Measurements from ENCODE around the gene TTC28.

DNA sequence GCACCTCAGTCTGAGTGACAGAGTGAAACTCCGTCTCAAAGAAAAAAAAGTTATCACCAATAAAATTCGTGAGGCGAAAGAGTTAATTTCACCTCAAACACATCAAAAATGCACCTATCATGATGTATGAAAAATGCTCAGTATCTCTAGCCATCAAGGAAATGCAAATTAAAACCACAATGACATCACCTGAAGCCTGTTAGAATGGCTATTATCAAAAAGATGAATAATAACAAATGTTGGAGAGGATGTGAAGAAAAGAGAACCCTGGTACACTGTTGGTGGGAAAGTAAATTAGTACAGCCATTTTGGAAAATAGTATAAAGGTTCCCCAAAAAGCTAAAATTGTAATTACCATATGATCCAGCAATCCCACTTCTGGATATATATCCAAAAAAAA lies 38.4 kb upstream of the TTC28 start:
- no peak for TF ChIP-seq EP300 (IDR thresholded peaks at IDR 0.05; ENCODE audit: borderline replicate concordance in 1 of 2, control insufficient read depth in 1 of 2, low read depth in 2 of 2, low read length in 2 of 2)
- TF ChIP-seq EZH2 (IDR thresholded peaks at IDR 0.05; ENCODE audit: borderline replicate concordance, control insufficient read depth, low read depth, low read length) = no peak
- no peak for TF ChIP-seq ATF7 (IDR thresholded peaks at IDR 0.05; ENCODE audit: low read depth)
- TF ChIP-seq, protein P1, sequence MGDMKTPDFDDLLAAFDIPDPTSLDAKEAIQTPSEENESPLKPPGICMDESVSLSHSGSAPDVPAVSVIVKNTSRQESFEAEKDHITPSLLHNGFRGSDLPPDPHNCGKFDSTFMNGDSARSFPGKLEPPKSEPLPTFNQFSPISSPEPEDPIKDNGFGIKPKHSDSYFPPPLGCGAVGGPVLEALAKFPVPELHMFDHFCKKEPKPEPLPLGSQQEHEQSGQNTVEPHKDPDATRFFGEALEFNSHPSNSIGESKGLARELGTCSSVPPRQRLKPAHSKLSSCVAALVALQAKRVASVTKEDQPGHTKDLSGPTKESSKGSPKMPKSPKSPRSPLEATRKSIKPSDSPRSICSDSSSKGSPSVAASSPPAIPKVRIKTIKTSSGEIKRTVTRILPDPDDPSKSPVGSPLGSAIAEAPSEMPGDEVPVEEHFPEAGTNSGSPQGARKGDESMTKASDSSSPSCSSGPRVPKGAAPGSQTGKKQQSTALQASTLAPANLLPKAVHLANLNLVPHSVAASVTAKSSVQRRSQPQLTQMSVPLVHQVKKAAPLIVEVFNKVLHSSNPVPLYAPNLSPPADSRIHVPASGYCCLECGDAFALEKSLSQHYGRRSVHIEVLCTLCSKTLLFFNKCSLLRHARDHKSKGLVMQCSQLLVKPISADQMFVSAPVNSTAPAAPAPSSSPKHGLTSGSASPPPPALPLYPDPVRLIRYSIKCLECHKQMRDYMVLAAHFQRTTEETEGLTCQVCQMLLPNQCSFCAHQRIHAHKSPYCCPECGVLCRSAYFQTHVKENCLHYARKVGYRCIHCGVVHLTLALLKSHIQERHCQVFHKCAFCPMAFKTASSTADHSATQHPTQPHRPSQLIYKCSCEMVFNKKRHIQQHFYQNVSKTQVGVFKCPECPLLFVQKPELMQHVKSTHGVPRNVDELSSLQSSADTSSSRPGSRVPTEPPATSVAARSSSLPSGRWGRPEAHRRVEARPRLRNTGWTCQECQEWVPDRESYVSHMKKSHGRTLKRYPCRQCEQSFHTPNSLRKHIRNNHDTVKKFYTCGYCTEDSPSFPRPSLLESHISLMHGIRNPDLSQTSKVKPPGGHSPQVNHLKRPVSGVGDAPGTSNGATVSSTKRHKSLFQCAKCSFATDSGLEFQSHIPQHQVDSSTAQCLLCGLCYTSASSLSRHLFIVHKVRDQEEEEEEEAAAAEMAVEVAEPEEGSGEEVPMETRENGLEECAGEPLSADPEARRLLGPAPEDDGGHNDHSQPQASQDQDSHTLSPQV (IDR thresholded peaks at IDR 0.05) = no peak
- TF ChIP-seq, protein P2, sequence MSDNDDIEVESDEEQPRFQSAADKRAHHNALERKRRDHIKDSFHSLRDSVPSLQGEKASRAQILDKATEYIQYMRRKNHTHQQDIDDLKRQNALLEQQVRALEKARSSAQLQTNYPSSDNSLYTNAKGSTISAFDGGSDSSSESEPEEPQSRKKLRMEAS (IDR thresholded peaks at IDR 0.05; ENCODE audit: low read depth, low read length) = no peak
- TF ChIP-seq FOS (IDR thresholded peaks at IDR 0.05; ENCODE audit: borderline replicate concordance, extremely low read depth, insufficient read length) = no peak
- TF ChIP-seq, protein P3, sequence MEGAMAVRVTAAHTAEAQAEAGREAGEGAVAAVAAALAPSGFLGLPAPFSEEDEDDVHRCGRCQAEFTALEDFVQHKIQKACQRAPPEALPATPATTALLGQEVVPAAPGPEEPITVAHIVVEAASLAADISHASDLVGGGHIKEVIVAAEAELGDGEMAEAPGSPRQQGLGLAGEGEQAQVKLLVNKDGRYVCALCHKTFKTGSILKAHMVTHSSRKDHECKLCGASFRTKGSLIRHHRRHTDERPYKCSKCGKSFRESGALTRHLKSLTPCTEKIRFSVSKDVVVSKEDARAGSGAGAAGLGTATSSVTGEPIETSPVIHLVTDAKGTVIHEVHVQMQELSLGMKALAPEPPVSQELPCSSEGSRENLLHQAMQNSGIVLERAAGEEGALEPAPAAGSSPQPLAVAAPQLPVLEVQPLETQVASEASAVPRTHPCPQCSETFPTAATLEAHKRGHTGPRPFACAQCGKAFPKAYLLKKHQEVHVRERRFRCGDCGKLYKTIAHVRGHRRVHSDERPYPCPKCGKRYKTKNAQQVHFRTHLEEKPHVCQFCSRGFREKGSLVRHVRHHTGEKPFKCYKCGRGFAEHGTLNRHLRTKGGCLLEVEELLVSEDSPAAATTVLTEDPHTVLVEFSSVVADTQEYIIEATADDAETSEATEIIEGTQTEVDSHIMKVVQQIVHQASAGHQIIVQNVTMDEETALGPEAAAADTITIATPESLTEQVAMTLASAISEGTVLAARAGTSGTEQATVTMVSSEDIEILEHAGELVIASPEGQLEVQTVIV (IDR thresholded peaks at IDR 0.05; ENCODE audit: borderline replicate concordance, partially characterized antibody) = no peak
- TF ChIP-seq, protein P4, sequence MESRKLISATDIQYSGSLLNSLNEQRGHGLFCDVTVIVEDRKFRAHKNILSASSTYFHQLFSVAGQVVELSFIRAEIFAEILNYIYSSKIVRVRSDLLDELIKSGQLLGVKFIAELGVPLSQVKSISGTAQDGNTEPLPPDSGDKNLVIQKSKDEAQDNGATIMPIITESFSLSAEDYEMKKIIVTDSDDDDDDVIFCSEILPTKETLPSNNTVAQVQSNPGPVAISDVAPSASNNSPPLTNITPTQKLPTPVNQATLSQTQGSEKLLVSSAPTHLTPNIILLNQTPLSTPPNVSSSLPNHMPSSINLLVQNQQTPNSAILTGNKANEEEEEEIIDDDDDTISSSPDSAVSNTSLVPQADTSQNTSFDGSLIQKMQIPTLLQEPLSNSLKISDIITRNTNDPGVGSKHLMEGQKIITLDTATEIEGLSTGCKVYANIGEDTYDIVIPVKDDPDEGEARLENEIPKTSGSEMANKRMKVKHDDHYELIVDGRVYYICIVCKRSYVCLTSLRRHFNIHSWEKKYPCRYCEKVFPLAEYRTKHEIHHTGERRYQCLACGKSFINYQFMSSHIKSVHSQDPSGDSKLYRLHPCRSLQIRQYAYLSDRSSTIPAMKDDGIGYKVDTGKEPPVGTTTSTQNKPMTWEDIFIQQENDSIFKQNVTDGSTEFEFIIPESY (IDR thresholded peaks at IDR 0.05) = no peak

All from GM12878 (cell line).